Ammon's horn (tissue), 1 donor: ENCODE measurements around the gene RERE.
A peak's percentile ranks its signal among the peaks of the same experiment; 100 is the strongest.

Source experiments
- DNase-seq: peaks from one replicate; pipeline ENCODE4 v3.0.0-alpha.2; 2016; ENCODE audit warnings: low spot score

RERE gene

DNA sequence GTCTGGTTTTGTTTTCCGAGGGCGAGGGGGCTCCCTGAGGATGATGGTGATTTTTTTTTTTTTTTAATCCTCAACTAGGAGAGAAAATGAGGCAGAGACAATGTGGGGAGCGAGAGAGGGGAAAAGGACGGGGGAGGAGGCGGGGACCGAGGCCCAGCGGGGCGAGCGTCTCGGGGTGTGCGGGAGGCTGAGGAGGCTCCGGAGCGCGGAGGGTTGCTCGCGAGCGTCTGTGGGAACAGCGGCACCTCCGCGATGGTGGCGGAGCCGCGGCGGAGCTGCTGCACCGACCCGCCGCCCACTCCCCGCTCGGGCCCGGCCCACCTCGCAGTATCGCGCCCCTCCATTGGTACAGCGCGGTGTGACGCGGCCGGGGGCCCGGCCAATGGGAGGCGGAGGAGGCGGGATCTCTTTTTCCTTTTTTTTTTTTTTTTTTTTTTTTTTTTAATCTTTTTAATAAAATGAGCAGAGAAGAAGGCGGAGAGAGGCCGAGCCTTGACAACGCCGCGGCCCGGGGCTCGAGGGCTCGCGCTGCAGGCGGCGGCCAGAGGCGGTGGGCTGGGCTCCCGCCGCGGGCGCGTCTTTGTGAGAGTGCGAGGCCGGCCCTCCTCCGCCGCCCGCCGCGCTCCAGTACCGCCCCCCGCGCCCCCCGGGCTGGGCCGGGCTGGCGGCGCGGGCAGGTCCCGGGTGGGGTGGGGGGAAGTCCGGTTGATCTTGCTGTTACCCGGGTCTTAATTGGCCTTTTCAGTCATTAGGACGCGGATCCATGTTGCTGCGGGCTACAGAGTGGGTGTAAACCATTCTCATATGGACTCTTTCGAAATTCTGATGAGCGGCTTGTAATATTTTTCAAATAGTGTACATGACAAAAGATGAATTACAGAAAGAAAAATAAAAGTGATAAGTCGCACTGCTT is at the start of gene RERE:
Gene RERE (minus strand): TSS at position 229 of the 913 bp plus-strand sequence.
- DNase-seq = peak; percentile 96

DNA sequence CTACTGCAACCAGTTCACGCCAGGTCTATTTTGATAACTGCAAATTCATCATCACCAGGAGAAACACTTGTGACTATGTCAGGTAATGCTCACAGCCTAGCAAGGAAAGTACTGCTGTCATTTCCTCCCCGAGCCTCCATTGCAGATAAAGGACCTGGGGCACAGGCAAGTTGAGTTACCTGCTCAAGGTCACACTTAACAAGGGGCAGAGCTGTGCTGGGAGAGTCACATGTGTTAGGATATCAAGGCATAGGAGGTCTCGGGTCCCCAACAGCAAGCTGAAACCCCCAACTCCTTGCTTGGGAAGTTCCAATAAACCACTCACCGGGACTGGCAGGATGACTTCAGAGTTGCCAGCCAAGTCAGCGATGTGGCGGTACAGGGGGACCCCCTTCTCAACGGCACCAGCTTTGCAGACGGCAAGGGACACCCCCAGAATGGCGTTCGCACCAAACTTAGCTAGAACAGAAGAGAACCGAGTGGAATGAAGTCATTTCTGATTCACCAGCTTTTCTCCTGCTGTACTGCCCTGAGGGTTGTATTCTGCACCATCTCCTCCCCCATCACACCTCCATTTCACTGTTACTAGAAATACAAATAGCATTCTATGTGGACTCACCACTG is 49.5 kb upstream of the RERE start:
- no peak for DNase-seq

DNA sequence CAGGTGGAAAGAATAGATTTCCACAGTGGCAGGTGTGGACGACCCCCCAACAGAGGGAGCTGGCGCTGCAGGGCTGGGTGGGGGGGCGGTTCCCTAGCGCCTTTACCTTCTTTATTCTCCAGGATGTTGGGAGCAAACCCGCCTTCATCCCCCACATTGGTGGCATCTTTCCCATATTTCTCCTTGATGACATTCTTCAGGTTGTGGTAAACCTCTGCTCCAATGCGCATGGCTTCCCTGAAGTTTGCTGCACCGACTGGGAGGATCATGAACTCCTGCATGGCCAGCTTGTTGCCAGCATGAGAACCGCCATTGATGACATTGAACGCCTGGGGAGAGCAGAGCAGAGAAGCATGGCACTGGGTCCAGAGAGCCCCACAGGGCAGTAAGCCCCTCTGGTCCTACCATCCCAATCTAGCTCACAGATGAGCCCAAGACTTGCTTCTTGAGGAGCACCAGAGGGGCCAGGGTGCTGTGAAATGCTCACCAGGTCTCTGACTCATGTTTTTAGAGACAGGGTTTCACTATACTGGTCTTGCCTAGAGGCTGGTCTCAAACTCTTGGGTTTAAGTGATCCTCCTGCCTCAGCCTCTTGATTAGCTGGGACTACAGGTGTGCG is 48.8 kb upstream of the RERE start:
- no peak for DNase-seq

DNA sequence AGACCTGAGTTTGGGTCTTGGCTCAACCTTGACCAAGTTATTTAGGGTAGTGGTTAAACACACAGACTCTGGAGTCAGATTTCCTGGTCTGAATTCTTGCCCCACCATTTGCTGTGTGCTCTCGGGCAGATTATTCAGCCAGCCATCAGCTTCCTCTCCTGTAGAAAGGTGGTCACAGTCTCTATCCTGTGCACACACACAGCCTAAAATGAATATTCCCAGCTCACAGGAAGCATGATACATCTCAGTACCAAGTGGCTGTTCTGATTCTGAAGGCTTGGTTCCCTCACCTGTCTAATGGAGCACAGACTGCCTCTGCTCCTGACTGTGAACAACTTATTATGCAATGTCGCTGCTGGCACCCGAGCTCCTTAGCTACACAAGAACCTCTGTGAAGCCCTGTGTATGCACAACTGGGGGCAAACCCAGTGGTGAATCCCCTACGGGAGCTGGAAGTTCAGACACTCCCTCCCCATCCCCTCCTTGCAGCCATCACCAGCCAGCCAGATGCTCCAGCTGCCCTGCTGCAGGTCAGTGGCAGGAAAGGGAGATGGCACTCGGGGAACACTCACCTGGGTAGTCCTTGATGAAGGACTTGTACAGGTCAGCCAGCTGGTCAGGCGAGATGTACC is 47.4 kb upstream of the RERE start:
- no peak for DNase-seq

DNA sequence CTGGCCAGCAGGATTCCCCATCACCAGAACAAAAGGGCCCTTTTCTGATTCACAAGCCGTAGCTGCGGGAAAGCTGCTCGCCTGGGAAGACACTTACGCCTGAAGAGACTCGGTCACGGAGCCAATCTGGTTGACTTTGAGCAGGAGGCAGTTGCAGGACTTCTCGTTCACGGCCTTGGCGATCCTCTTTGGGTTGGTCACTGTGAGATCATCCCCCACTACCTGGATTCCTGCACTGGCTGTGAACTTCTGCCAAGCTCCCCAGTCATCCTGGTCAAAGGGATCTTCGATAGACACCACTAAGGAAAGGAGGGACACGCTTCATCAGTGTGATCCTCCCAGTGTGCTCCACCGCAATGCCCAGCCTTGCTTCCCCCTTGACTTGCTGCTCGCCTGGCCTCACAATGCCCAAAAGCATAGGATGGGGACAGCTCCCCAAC is 46.4 kb upstream of the RERE start:
- DNase-seq = no peak

- no peak for DNase-seq
These were observed 45.7 kb upstream of the RERE start for GRCh38 chr1:8863138-8863537.

- DNase-seq = no peak
These were observed 45.1 kb upstream of the RERE start for GRCh38 chr1:8862528-8862927.

- DNase-seq = no peak
These were observed 43.5 kb upstream of the RERE start for GRCh38 chr1:8860738-8861516.

DNA sequence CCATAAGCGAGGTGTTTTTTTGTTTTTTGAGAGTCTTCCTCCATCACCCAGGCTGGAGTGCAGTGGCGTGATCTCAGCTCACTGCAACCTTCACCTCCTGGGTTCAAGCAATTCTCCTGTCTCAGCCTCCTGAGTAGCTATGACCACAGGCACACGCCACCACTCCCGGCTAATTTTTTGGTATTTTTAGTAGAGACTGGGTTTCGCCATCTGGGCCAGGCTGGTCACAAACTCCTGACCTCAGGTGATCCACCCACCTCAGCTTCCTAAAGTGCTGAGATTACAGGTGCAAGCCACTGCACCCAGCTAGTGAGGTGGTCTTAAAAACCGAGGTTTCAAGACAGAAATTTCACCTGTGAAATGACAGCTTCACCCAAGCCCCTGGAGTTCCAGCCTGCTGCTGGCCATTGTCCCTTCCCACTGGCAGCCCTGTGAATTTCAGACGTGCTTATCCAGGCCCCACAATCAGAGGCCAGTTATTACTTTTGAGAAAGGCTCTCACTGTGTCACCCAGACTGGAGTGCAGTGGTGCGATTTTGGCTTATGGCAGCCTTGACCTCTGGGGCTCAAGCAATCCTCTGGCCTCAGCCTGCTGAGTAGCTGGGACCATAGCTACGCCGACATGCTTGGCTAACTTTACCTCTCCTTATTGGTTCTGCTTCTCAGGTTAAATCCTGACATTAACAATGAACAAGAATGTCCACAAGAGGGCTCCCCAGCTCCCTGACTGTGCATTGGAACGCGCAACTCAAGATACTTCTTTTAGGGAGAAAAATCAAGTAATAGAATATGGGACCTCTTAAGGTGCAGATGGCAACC is 41.7 kb upstream of the RERE start:
- peak; percentile 74 for DNase-seq

- no peak for DNase-seq
These were observed 40.8 kb upstream of the RERE start for GRCh38 chr1:8858112-8858668.

DNA sequence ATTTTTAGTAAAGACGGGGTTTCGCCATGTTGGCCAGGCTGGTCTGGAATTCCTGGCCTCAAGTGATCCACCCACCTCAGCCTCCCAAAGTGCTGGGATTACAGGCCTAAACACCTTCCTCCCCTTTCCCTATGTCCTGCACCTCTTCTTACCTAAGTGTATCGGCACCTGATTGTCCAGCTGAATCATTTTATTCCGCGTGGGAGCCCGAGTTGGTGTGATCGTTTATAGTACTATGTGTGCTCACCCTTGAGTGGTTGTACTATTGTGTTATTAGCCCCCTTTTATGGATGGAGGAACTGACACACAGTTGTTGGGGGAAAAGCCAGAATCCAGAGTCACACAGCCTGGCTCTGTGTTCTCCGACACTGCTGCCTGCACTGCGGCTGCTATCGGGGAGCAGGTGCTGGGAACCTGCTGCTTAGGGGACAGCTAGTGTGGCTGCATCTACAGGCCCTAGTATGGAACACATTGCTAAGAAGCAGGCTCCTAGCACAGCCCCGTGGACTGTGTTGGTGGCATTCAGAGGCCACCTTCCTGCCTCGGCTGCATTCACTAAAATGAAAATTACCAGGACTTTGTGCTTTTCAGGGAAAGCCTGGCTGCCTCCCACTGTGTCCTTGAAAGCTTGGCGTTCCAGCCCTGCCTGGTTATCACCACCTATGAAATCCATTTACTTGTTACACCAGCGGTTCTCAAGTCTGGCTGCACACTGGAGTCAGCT is 39.4 kb upstream of the RERE start:
- no peak for DNase-seq

DNA sequence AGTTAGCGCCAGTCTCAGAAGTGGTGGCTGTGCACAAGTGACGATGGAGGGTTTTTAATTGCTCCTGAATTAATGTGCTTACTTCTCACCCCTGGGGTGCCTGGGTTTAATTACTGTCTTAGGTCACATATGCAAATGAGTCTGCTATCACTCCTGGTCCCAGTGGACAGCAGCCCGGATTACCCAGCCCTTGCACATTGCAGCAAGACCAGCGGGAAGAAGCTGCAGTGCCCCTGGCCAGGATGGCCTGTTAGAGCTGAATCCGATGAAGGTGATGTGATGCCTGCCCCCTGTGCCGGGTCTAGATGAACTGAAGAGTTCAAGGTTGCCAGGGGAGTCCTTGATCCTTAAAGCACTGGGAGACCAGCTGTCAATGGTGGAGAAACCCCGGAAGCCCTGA is 36.8 kb upstream of the RERE start:
- DNase-seq = no peak

- DNase-seq = no peak
These were observed 33.6 kb upstream of the RERE start for GRCh38 chr1:8851060-8851459.

DNA sequence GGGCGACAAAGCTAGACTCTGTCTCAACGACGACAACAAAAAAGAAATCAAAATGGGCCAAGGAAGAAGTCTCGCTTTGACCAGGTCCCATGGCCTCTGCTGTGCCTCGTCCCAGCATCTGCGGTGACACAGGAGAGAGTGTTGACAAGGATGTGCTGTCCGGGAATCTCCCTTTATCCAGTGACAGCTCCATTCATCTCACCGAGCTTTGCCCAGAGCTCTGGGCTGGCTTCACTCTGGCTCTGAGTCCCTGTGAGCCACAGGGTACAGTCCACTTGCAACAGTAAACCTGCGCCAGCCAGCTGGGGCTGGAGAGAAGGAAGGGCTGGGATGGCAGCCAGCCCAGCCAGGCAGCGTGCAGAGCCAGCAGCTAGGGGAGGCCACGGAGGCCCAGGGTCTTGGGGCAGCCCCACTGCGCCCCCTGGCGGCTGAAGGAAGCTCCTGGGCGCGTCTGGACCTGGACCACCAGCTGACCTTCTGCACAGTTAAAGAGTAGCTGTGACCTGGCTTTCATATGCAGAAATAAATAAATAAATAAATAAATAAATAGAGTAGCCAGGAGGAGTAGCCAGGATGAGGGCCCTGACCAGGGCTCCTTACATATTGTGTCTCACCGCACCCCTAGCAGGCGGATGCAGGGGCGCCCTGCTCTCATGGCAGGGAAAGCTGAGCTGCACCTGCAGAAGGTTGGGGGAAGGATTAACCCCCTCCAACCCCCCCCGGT is 31.4 kb upstream of the RERE start:
- DNase-seq = peak; percentile 94

DNA sequence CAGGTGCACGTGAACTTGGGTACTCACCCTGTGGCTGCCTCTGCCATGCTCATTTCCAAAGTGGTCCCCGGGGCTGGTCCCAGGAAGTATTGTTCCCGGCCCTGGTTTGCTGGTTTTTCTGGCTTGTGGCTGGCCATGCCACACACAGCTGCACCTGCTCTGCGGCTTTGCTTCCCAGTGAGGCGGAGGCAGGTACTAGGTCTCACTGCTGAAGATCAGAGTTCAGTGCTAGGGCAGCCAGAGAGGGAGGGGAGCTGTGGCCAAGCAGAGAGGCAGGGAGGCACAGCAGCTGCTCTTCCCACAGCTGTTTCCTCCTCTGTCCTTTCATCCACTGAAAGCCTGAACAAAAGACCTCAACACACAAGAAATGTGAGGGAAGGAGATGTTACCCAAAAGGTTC is 30.6 kb upstream of the RERE start:
- no peak for DNase-seq

GRCh38 chr1:8846263-8846662 is 28.8 kb upstream of the RERE start:
- DNase-seq = no peak

GRCh38 chr1:8845104-8846097 is 28.0 kb upstream of the RERE start:
- DNase-seq = no peak

GRCh38 chr1:8844501-8845006 is 27.1 kb upstream of the RERE start:
- no peak for DNase-seq
